Left ventricle myocardium superior (tissue), 1 donor: ENCODE data around the gene MBD3. TPM values are rescaled to one million over a fixed set of nuclear protein-coding genes. Genes with fewer than 3 reads are reported as not detected.

Experiments
- ATAC-seq: fragments of 200-7000 bp; cut with Tn5 transposase; one replicate; pipeline ENCODE4 v1.9.1; 2020; ENCODE audit warnings: mild to moderate bottlenecking, moderate library complexity
- DNase-seq: peaks from one replicate; pipeline ENCODE4 v3.0.0-alpha.2; 2020
- intact Hi-C: fragments of 100-400 bp; cut with micrococcal nuclease; formaldehyde crosslinking; loops from one replicate; pipeline ENCODE4 v1.11.0; 2022
- total RNA-seq: library from RNA; stranded (reverse); fragmentation: NEBNext Ultra II Directional; extraction: Animal tissue kit (Norgen Biotek cat#: 25700); gene quantifications from one replicate; pipeline ENCODE4 v1.2.1, GENCODE V29; 2021
- donor health status: DM: no; HTN: yes; CAD: no; lungs with severe emphysema.

Gene MBD3
- total RNA-seq, 1 donor from 2014 or later, result 59.0 TPM

GRCh38 chr19:1527650-1528309 lies 64.9 kb downstream of the MBD3 start:
- intact Hi-C loops, result no loop called here
- DNase-seq, result no peak
- ATAC-seq, result no peak

- DNase-seq (no peak), ATAC-seq (no peak)
- intact Hi-C loops, result no loop called here
These were observed 65.6 kb downstream of the MBD3 start for GRCh38 chr19:1526979-1527649.

- no peak for ATAC-seq
- DNase-seq, result no peak
- intact Hi-C loops, result no loop called here
These were observed 66.4 kb downstream of the MBD3 start for GRCh38 chr19:1526066-1526778.

- no peak for DNase-seq
- intact Hi-C loops, result no loop called here
These were observed 67.3 kb downstream of the MBD3 start for GRCh38 chr19:1525343-1525742.

GRCh38 chr19:1524972-1525325 lies 67.7 kb downstream of the MBD3 start:
- intact Hi-C loops, result no loop called here
- DNase-seq (no peak), ATAC-seq (no peak)

More at GRCh38 chr19:1525343-1525742, 67.3 kb downstream of the MBD3 start:
- no peak for ATAC-seq

GRCh38 chr19:1524287-1524971 lies 68.2 kb downstream of the MBD3 start:
- intact Hi-C loops, result no loop called here
- ATAC-seq (no peak), DNase-seq (no peak)

Other genes with a start within 250 kb of the MBD3 start
- 461 TPM for gene NDUFS7, start 209.0 kb downstream of the MBD3 start, total RNA-seq
- 92.5 TPM for gene GAMT, start 191.3 kb downstream of the MBD3 start, total RNA-seq
- 96.7 TPM for gene DAZAP1, start 185.3 kb downstream of the MBD3 start, total RNA-seq
- gene RPS15, start 154.5 kb downstream of the MBD3 start, total RNA-seq, result 625 TPM
- gene APC2, start 142.7 kb downstream of the MBD3 start, total RNA-seq, result 0.17 TPM
- 16.2 TPM for gene C19orf25, start 113.7 kb downstream of the MBD3 start, total RNA-seq
- gene PCSK4, start 102.5 kb downstream of the MBD3 start, total RNA-seq, result 2.8 TPM
- gene REEP6, start 101.7 kb downstream of the MBD3 start, total RNA-seq, result 0.72 TPM
- 20.5 TPM for gene ADAMTSL5, start 79.8 kb downstream of the MBD3 start, total RNA-seq
- not detected for gene PLK5, start 68.8 kb downstream of the MBD3 start, total RNA-seq
- gene MEX3D, start 24.5 kb downstream of the MBD3 start, total RNA-seq, result 8.0 TPM
- 1,120 TPM for gene UQCR11, start 12.6 kb upstream of the MBD3 start, total RNA-seq
- gene TCF3, start 59.8 kb upstream of the MBD3 start, total RNA-seq, result 20.7 TPM
- gene ONECUT3, start 160.6 kb upstream of the MBD3 start, total RNA-seq, result not detected
- gene ATP8B3, start 219.4 kb upstream of the MBD3 start, total RNA-seq, result 0.89 TPM